Smooth muscle cell of the umbilical artery (primary cell): Measurements from ENCODE around the gene AOC1. TPM values are rescaled to one million over a fixed set of nuclear protein-coding genes. Genes with fewer than 3 reads are reported as not detected.

Source experiments
- total RNA-seq: library from RNA; depleted of rRNA; stranded (reverse); fragments of >200 nt; gene quantifications from 2 replicates; pipeline ENCODE4 v1.2.3, GENCODE V29; 2014

AOC1 gene, protein sequence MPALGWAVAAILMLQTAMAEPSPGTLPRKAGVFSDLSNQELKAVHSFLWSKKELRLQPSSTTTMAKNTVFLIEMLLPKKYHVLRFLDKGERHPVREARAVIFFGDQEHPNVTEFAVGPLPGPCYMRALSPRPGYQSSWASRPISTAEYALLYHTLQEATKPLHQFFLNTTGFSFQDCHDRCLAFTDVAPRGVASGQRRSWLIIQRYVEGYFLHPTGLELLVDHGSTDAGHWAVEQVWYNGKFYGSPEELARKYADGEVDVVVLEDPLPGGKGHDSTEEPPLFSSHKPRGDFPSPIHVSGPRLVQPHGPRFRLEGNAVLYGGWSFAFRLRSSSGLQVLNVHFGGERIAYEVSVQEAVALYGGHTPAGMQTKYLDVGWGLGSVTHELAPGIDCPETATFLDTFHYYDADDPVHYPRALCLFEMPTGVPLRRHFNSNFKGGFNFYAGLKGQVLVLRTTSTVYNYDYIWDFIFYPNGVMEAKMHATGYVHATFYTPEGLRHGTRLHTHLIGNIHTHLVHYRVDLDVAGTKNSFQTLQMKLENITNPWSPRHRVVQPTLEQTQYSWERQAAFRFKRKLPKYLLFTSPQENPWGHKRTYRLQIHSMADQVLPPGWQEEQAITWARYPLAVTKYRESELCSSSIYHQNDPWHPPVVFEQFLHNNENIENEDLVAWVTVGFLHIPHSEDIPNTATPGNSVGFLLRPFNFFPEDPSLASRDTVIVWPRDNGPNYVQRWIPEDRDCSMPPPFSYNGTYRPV
- not detected in 2 replicates for total RNA-seq

DNA sequence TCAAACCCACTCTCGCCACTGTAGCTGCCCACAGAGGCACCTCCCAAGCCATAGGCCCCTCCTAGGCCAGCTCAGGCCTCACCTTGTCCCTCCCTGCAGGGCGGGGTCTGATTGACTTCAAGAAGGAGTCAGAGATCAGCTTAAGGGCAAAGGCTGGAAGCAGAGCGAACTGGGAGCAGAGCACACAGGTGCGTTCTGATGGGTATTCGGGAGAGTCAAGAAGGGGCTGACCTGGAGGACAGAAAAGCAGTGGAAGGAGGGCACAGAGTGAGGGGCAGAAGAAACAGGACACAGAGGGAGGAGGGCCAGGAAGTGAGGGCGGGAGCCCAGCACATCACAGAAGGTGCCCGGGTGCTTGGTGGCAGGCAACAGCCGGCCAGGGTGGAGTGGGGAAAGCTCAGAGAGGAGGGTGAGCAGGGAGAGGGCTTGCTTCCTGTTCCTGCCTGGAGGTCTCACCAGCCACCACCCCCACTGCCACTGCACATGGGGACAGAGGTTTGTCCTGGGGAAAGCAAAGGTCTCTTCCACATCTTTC, at the start of gene AOC1:
Gene AOC1 (plus strand): TSS at position 147 of the 535 bp plus-strand sequence. CDS start 3,954 bp downstream, outside the sequence.

Other genes with a start within 250 kb of the AOC1 start
- 0.05 and 0.30 TPM in 2 replicates for gene GIMAP6, start 220.1 kb upstream of the AOC1 start, total RNA-seq
- gene GIMAP2, start 166.8 kb upstream of the AOC1 start, total RNA-seq = under 0.01 TPM in 1 of 2 replicates, not detected in the other
- gene GIMAP1, start 135.9 kb upstream of the AOC1 start, total RNA-seq = under 0.01 TPM in 1 of 2 replicates, not detected in the other
- not detected in 2 replicates for gene GIMAP5, start 115.1 kb upstream of the AOC1 start, total RNA-seq
- not detected in 2 replicates for gene TMEM176B, start 52.2 kb upstream of the AOC1 start, total RNA-seq
- gene TMEM176A, start 51.7 kb upstream of the AOC1 start, total RNA-seq = not detected in 2 replicates
- 2.7 and 3.8 TPM in 2 replicates for gene KCNH2, start 125.8 kb downstream of the AOC1 start, total RNA-seq
- gene NOS3, start 138.5 kb downstream of the AOC1 start, total RNA-seq = 2.1 and 6.5 TPM in 2 replicates
- gene ATG9B, start 172.0 kb downstream of the AOC1 start, total RNA-seq = 1.6 and 2.1 TPM in 2 replicates
- 38.6 and 45.9 TPM in 2 replicates for gene ABCB8, start 175.9 kb downstream of the AOC1 start, total RNA-seq
- gene ASIC3, start 196.0 kb downstream of the AOC1 start, total RNA-seq = 0.05 TPM in 1 of 2 replicates, not detected in the other
- 21.5 and 34.1 TPM in 2 replicates for gene CDK5, start 205.4 kb downstream of the AOC1 start, total RNA-seq
- 92.3 and 104 TPM in 2 replicates for gene SLC4A2, start 207.1 kb downstream of the AOC1 start, total RNA-seq
- 62.7 and 88.8 TPM in 2 replicates for gene FASTK, start 228.3 kb downstream of the AOC1 start, total RNA-seq
- gene TMUB1, start 231.0 kb downstream of the AOC1 start, total RNA-seq = 20.2 and 25.5 TPM in 2 replicates
- 44.2 and 84.8 TPM in 2 replicates for gene AGAP3, start 234.0 kb downstream of the AOC1 start, total RNA-seq